ENCODE results near the gene NCAM1.

The NCAM1 gene

GRCh38 chr11:112967082-112967481, 5.9 kb downstream of the NCAM1 start:
- Histone ChIP-seq H3K4me2 (ENCODE audit: low read length) (no peak overlapping the region), H3K27me3 (ENCODE audit: low read depth, low read length) (no peaks in the 10 kb centered on the region), H3K79me2 (ENCODE audit: low read length) (no peaks in the 10 kb centered on the region), H3K4me1 (ENCODE audit: low read length) (no peaks in the 10 kb centered on the region), H4K20me1 (ENCODE audit: insufficient read depth, low read length) (no peaks in the 10 kb centered on the region), H3K9me3 (ENCODE audit: insufficient read depth, low read length) (no peaks in the 10 kb centered on the region), H3K9ac (ENCODE audit: low read length) (no peak overlapping the region), H2AFZ (ENCODE audit: low read depth, low read length) (no peak overlapping the region), H3K4me3 (ENCODE audit: low read length) (no peak overlapping the region), H3K36me3 (replicated peaks; ENCODE audit: low read depth, low read length) (no peaks in the 10 kb centered on the region), H3K27ac (ENCODE audit: low read length) (no peak overlapping the region)
- TF ChIP-seq CTCF (IDR thresholded peaks at IDR 0.05; ENCODE audit: low read depth, low read length) (no peak), EZH2phosphoT487 (IDR thresholded peaks at IDR 0.05; ENCODE audit: low read depth) (no peak)

- H3K4me2 ChIP-seq (ENCODE audit: low read length): no peak overlapping the region
- H3K36me3 ChIP-seq (replicated peaks; ENCODE audit: low read depth, low read length): no peaks in the 10 kb centered on the region
- no peaks in the 10 kb centered on the region for H3K4me1 ChIP-seq (ENCODE audit: low read length)
- H3K9ac ChIP-seq (ENCODE audit: low read length): no peak overlapping the region
- no peak overlapping the region for H3K4me3 ChIP-seq (ENCODE audit: low read length)
- H4K20me1 ChIP-seq (ENCODE audit: insufficient read depth, low read length): no peaks in the 10 kb centered on the region
- H3K9me3 ChIP-seq (ENCODE audit: insufficient read depth, low read length): no peaks in the 10 kb centered on the region
- H3K27ac ChIP-seq (ENCODE audit: low read length): no peak overlapping the region
- no peaks in the 10 kb centered on the region for H3K79me2 ChIP-seq (ENCODE audit: low read length)
- TF ChIP-seq CTCF (IDR thresholded peaks at IDR 0.05; ENCODE audit: low read depth, low read length) (no peak), EZH2phosphoT487 (IDR thresholded peaks at IDR 0.05; ENCODE audit: low read depth) (no peak)
- H3K27me3 ChIP-seq (ENCODE audit: low read depth, low read length): no peaks in the 10 kb centered on the region
- no peak overlapping the region for H2AFZ ChIP-seq (ENCODE audit: low read depth, low read length)
These were observed 7.9 kb downstream of the NCAM1 start for GRCh38 chr11:112968941-112969713.

- no peak overlapping the region for H3K4me3 ChIP-seq (ENCODE audit: low read length)
- TF ChIP-seq CTCF (IDR thresholded peaks at IDR 0.05; ENCODE audit: low read depth, low read length) (no peak), EZH2phosphoT487 (IDR thresholded peaks at IDR 0.05; ENCODE audit: low read depth) (no peak)
- H3K36me3 ChIP-seq (replicated peaks; ENCODE audit: low read depth, low read length): no peaks in the 10 kb centered on the region
- H3K9me3 ChIP-seq (ENCODE audit: insufficient read depth, low read length): no peaks in the 10 kb centered on the region
- no peaks in the 10 kb centered on the region for H4K20me1 ChIP-seq (ENCODE audit: insufficient read depth, low read length)
- no peak overlapping the region for H3K27ac ChIP-seq (ENCODE audit: low read length)
- no peak overlapping the region for H2AFZ ChIP-seq (ENCODE audit: low read depth, low read length)
- H3K9ac ChIP-seq (ENCODE audit: low read length): no peak overlapping the region
- no peaks in the 10 kb centered on the region for H3K79me2 ChIP-seq (ENCODE audit: low read length)
- no peaks in the 10 kb centered on the region for H3K27me3 ChIP-seq (ENCODE audit: low read depth, low read length)
- no peaks in the 10 kb centered on the region for H3K4me1 ChIP-seq (ENCODE audit: low read length)
- no peak overlapping the region for H3K4me2 ChIP-seq (ENCODE audit: low read length)
These were observed 10.0 kb downstream of the NCAM1 start for GRCh38 chr11:112971195-112971594.

GRCh38 chr11:112971827-112972226, 10.6 kb downstream of the NCAM1 start:
- TF ChIP-seq EZH2phosphoT487 (IDR thresholded peaks at IDR 0.05; ENCODE audit: low read depth) (no peak), CTCF (IDR thresholded peaks at IDR 0.05; ENCODE audit: low read depth, low read length) (no peak)
- Histone ChIP-seq H4K20me1 (ENCODE audit: insufficient read depth, low read length) (no peaks in the 10 kb centered on the region), H3K9ac (ENCODE audit: low read length) (no peak overlapping the region), H3K4me3 (ENCODE audit: low read length) (no peak overlapping the region), H3K4me2 (ENCODE audit: low read length) (no peak overlapping the region), H3K27ac (ENCODE audit: low read length) (no peak overlapping the region), H2AFZ (ENCODE audit: low read depth, low read length) (no peak overlapping the region), H3K9me3 (ENCODE audit: insufficient read depth, low read length) (no peaks in the 10 kb centered on the region), H3K4me1 (ENCODE audit: low read length) (no peaks in the 10 kb centered on the region), H3K79me2 (ENCODE audit: low read length) (no peaks in the 10 kb centered on the region), H3K36me3 (replicated peaks; ENCODE audit: low read depth, low read length) (no peaks in the 10 kb centered on the region), H3K27me3 (ENCODE audit: low read depth, low read length) (no peaks in the 10 kb centered on the region; the same call in 1 of the 2 replicates)
